K562 (cell line): ENCODE results near the gene NTM. TPM values are rescaled to one million over a fixed set of nuclear protein-coding genes. Genes with fewer than 3 reads are reported as not detected.

Experiments used
- ATAC-seq: fragments of 200-7000 bp; cut with Tn5 transposase; 3 replicates; pipeline ENCODE4 v1.9.1; 2020; ENCODE audit warnings: moderate library complexity
- BruUV-seq: library from RNA; stranded (reverse); fragments of 400-500 nt; replicated peaks from 2 replicates; lab custom pipeline; 2021; lab: Mats Ljungman, UMichigan
- CTCF ChIA-PET: fragments of 300-600 bp; formaldehyde crosslinking; extraction: SDS; loops from one replicate; lab custom pipeline; 2021; ENCODE audit warnings: low intra/inter-chr PET ratio; lab: Yijun Ruan, JAX
- POLR2A ChIA-PET: fragments of 300-600, 350-650 bp; sonication (Branson Sonifier 250); formaldehyde crosslinking; extraction: SDS; loops from one replicate; lab custom pipeline; 2021; ENCODE audit warnings: antibody characterized with exemption, inconsistent platforms; lab: Yijun Ruan, JAX
- DNase-seq, 4 experiments: peaks; one replicate each; pipeline versions ENCODE4 v3.0.0 to v3.0.0-alpha.2; 2011 to 2018; ENCODE audit warnings: low spot score in 3 of 4, mixed read lengths in 3 of 4; ENCODE audit errors: extremely low read depth in 1 of 4
- FAIRE-seq: peaks from 2 replicates; lab custom pipeline; 2011; peaks lifted over from hg19 to GRCh38; lab: Jason Lieb, UNC
- H2AFZ ChIP-seq: 2 replicates; pipeline ENCODE4 v1.6.0; 2011; ENCODE audit warnings: low read depth, low read length, control low read depth, inconsistent platforms
- H3K27ac ChIP-seq: fragments of 200-600 bp; 3 replicates; pipeline ENCODE4 v1.8.0; 2011; ENCODE audit warnings: low read depth, mild to moderate bottlenecking, control low read depth, inconsistent platforms, low read length, moderate library complexity, mixed read lengths; ENCODE audit errors: extremely low read depth
- H3K27me3 ChIP-seq, 2 experiments: fragments of 300-600 bp in 1 of 2; 2 replicates in 1 of 2; 3 replicates in 1 of 2; pipeline versions ENCODE4 v1.6.0 to v1.8.0; 2011; ENCODE audit warnings: inconsistent platforms in 2 of 2, low read length in 2 of 2, mild to moderate bottlenecking in 1 of 2, mixed read lengths in 1 of 2, moderate library complexity in 1 of 2; ENCODE audit not compliant: control insufficient read depth in 2 of 2, insufficient read depth in 2 of 2
- H3K36me3 ChIP-seq: fragments of 300-600 bp; 3 replicates; pipeline ENCODE4 v1.8.0; 2011; ENCODE audit warnings: mild to moderate bottlenecking, low read length, inconsistent platforms; ENCODE audit not compliant: control insufficient read depth, insufficient read depth
- H3K4me1 ChIP-seq, 2 experiments: fragments of 200-600 bp in 1 of 2; replicated peaks in 1 of 2; 2 replicates in 1 of 2; 3 replicates in 1 of 2; pipeline versions ENCODE4 v1.5.1 to v1.8.0; 2011; ENCODE audit warnings: inconsistent platforms in 2 of 2, low read length in 2 of 2, mild to moderate bottlenecking in 1 of 2, mixed read lengths in 1 of 2, moderate library complexity in 1 of 2; ENCODE audit not compliant: control insufficient read depth in 2 of 2, insufficient read depth in 2 of 2
- H3K4me2 ChIP-seq: 2 replicates; pipeline ENCODE4 v1.6.1; 2011; ENCODE audit warnings: low read length, control low read depth, inconsistent platforms, mixed read lengths; ENCODE audit not compliant: insufficient read depth
- H3K4me3 ChIP-seq: fragments of 200-600 bp; sonication (generic), shearing (Covaris generic); 2 replicates; pipeline ENCODE4 v1.5.1; 2016; ENCODE audit warnings: control low read depth, inconsistent platforms
- H3K79me2 ChIP-seq: fragments of 200-600 bp; 3 replicates; pipeline ENCODE4 v1.8.0; 2011; ENCODE audit warnings: low read length, inconsistent platforms; ENCODE audit not compliant: control insufficient read depth, insufficient read depth
- H3K9ac ChIP-seq, 2 experiments: 2 replicates each; pipeline versions ENCODE4 v1.6.0 to v1.6.1; 2011; ENCODE audit warnings: low read depth in 2 of 2, low read length in 2 of 2, control low read depth in 1 of 2, inconsistent platforms in 1 of 2, mild to moderate bottlenecking in 1 of 2, mixed read lengths in 1 of 2; ENCODE audit not compliant: insufficient read depth in 1 of 2
- H3K9me1 ChIP-seq: one replicate; pipeline ENCODE4 v1.6.0; 2011; ENCODE audit warnings: inconsistent platforms, mild to moderate bottlenecking, low read length, moderate library complexity; ENCODE audit not compliant: control insufficient read depth, insufficient read depth
- H3K9me3 ChIP-seq: replicated peaks from 2 replicates; pipeline ENCODE4 v1.5.1; 2011; ENCODE audit warnings: low read depth, low read length, inconsistent platforms; ENCODE audit not compliant: control insufficient read depth, insufficient read depth
- H4K20me1 ChIP-seq: replicated peaks from 2 replicates; pipeline ENCODE4 v1.6.1; 2011; ENCODE audit warnings: low read length, inconsistent platforms, mixed read lengths; ENCODE audit not compliant: control insufficient read depth, insufficient read depth
- ARID1B ChIP-seq: fragments of 450-650 bp; IDR thresholded peaks from 2 replicates; pipeline ENCODE4 v1.6.1; 2016; ENCODE audit warnings: antibody characterized with exemption, mild to moderate bottlenecking, inconsistent platforms
- ATF3 ChIP-seq, 2 experiments: fragments of 450-650 bp in 1 of 2; sonication (generic) in 1 of 2; formaldehyde crosslinking in 1 of 2; IDR thresholded peaks in 1 of 2; conservative IDR thresholded peaks in 1 of 2; 2 replicates each; pipeline versions ENCODE4 v1.6.1 to v1.8.1; 2016 to 2023; ENCODE audit warnings: mild to moderate bottlenecking in 2 of 2, moderate library complexity in 2 of 2, inconsistent platforms in 1 of 2, missing genetic modification reagents in 1 of 2
- HES1 ChIP-seq: fragments of 450-650 bp; IDR thresholded peaks from 2 replicates; pipeline ENCODE4 v1.6.1; 2016; ENCODE audit warnings: low read depth, mild to moderate bottlenecking, moderate library complexity
- KLF10 ChIP-seq: fragments of 250-450 bp; sonication (Bioruptor Pico); IDR thresholded peaks from 2 replicates; pipeline ENCODE4 v1.6.1; 2021; ENCODE audit warnings: matching md5 sums
- MCM3 ChIP-seq: fragments of 450-650 bp; IDR thresholded peaks from 2 replicates; pipeline ENCODE4 v1.6.1; 2016
- MYC ChIP-seq, 2 experiments: fragments of 250-450 bp in 1 of 2; sonication (Bioruptor Pico) in 1 of 2; IDR thresholded peaks; 2 replicates each; pipeline versions ENCODE4 v1.5.1 to v1.6.1; 2012 to 2021; ENCODE audit warnings: low read depth in 2 of 2, borderline replicate concordance in 1 of 2, improper control_type of control experiment in 1 of 2, low read length in 1 of 2, mild to moderate bottlenecking in 1 of 2, moderate library complexity in 1 of 2
- PREB ChIP-seq: sonication (generic); formaldehyde crosslinking; IDR thresholded peaks from 2 replicates; pipeline ENCODE4 v1.8.1; 2023; ENCODE audit warnings: mild to moderate bottlenecking, missing genetic modification reagents
- RAD21 ChIP-seq, 2 experiments: fragments of 250-450 bp in 1 of 2; fragments of 450-650 bp in 1 of 2; sonication (Bioruptor Pico) in 1 of 2; formaldehyde crosslinking in 1 of 2; IDR thresholded peaks in 1 of 2; conservative IDR thresholded peaks in 1 of 2; 2 replicates each; pipeline versions ENCODE4 v1.4.0 to v1.8.0; 2020 to 2022; ENCODE audit warnings: mild to moderate bottlenecking in 2 of 2, moderate library complexity in 1 of 2
- RBM14 ChIP-seq: fragments of 200-400 bp; formaldehyde crosslinking; IDR thresholded peaks from 2 replicates; pipeline ENCODE4 v1.6.1; 2018; ENCODE audit warnings: low read depth, mild to moderate bottlenecking, low read length, moderate library complexity, borderline replicate concordance; ENCODE audit not compliant: insufficient read depth
- SMARCA5 ChIP-seq: fragments of 450-650 bp; IDR thresholded peaks from 2 replicates; pipeline ENCODE4 v1.6.1; 2016
- ZNF197 ChIP-seq: fragments of 200-800 bp; sonication (Bioruptor generic); IDR thresholded peaks from 2 replicates; pipeline ENCODE4 v1.6.1; 2016; ENCODE audit warnings: low read depth, missing genetic modification characterization, missing compliant biosample characterization
- ZNF511 ChIP-seq: sonication (generic); formaldehyde crosslinking; IDR thresholded peaks from 2 replicates; pipeline ENCODE4 v1.8.0; 2022; ENCODE audit warnings: mild to moderate bottlenecking, missing genetic modification reagents
- ZNF766 ChIP-seq: fragments of 200-800 bp; sonication (Bioruptor generic); conservative IDR thresholded peaks from 2 replicates; pipeline ENCODE4 v1.6.1; 2016; ENCODE audit warnings: missing genetic modification characterization, missing compliant biosample characterization
- whole genome bisulfite sequencing: fragments of 100-300 bp; shearing (Covaris generic); methylation state at CpG from one replicate; pipeline ENCODE4 v1.1.6; 2016; ENCODE audit warnings: low coverage, mixed read lengths; ENCODE audit not compliant: insufficient coverage; ENCODE audit errors: missing lambda C conversion rate; 5-methylcytosine and 5-hydroxymethylcytosine counted together
- in situ Hi-C: fragments of 300-500 bp; cut with MboI; formaldehyde crosslinking; loops from 4 replicates; pipeline ENCODE4 v1.15.0; 2018; ENCODE audit warnings: inconsistent platforms, mixed read lengths
- intact Hi-C: fragments of 100-400 bp; cut with micrococcal nuclease; formaldehyde crosslinking; loops from 2 replicates; pipeline ENCODE4 v1.14.2; 2022
- polyA plus RNA-seq, 8 experiments: library from polyadenylated mRNA; depleted of rRNA in 4 of 8; stranded (reverse) in 5 of 8; unstranded in 3 of 8; fragments of >200 nt; fragmentation: Nextera tagmentation in 2 of 8; fragmentation: Illumina TruSeq in 1 of 8; extraction: Ambion mirVana in 2 of 8; extraction: Trizol in 1 of 8; gene quantifications; 2 replicates each; pipeline versions ENCODE4 v1.2.1 to v1.2.3, GENCODE V29; 2011 to 2014; ENCODE audit warnings: inconsistent platforms in 1 of 8, missing spikeins in 1 of 8
- total RNA-seq, 7 experiments: library from RNA; depleted of rRNA in 6 of 7; stranded (reverse); fragments of >200 nt in 6 of 7; fragmentation: Illumina TruSeq in 2 of 7; extraction: Trizol in 2 of 7; gene quantifications; 2 replicates each; pipeline versions ENCODE4 v1.2.1 to v1.2.3, GENCODE V29; 2011 to 2021; ENCODE audit warnings: low replicate concordance in 1 of 7

Gene NTM
- total and polyA plus RNA-seq, 9 of the 15 experiments (the other 6 are each of a cell fraction or from before 2014, with no cell fraction given) = not detected

- no peak overlapping the region for H3K4me3 ChIP-seq
- no peak for FAIRE-seq
- ChIA-PET CTCF (interaction anchor here (0.7 kb wide), 1 partner anchor 444 kb away, joined by 4 read pairs; no protein-coding TSS in a partner anchor), POLR2A (interaction anchor here (0.6 kb wide), 1 partner anchor 13 kb away, joined by 3 read pairs; no protein-coding TSS in a partner anchor)
- no peak overlapping the region for H3K27ac ChIP-seq
- H3K9me1 ChIP-seq = no peaks in the 10 kb centered on the region
- no peak for TF ChIP-seq ATF3 (IDR thresholded peaks at IDR 0.05)
- TF ChIP-seq ATF3 (CRISPR knock-in tag; conservative IDR thresholded peaks at IDR 0.05) = no peak
- no peak for TF ChIP-seq HES1
- no peak for TF ChIP-seq ZNF511 (CRISPR knock-in tag)
- no peak for TF ChIP-seq RAD21 (CRISPR knock-in tag; conservative IDR thresholded peaks at IDR 0.05 in 1 of 2, IDR thresholded peaks at IDR 0.05 in 1 of 2)
- TF ChIP-seq ZNF197 (CRISPR knock-in tag) = no peak
- no peak for TF ChIP-seq KLF10 (CRISPR knock-in tag)
- TF ChIP-seq SMARCA5 = no peak
- TF ChIP-seq PREB (CRISPR knock-in tag) = no peak
- no peak for TF ChIP-seq ZNF766
- no peak for TF ChIP-seq MYC (IDR thresholded peaks at IDR 0.05; ENCODE audit: low read depth, low read length)
- TF ChIP-seq MYC (CRISPR knock-in tag; IDR thresholded peaks at IDR 0.05; ENCODE audit: borderline replicate concordance, low read depth) = no peak
- no peak for TF ChIP-seq MCM3
- TF ChIP-seq RBM14 = no peak
- no peak for TF ChIP-seq ARID1B
- H3K79me2 ChIP-seq = no peaks in the 10 kb centered on the region
- H3K9me3 ChIP-seq = no peaks in the 10 kb centered on the region
- H2AFZ ChIP-seq = no peak overlapping the region
- peaks cover 0 to 8% of the 10 kb centered on the region in 2 experiments; a peak in 2 of 5 replicates for H3K27me3 ChIP-seq
- no peak overlapping the region for H3K9ac ChIP-seq
- H3K4me2 ChIP-seq = no peak overlapping the region
- H3K36me3 ChIP-seq = no peaks in the 10 kb centered on the region
- intact Hi-C loops = loop anchor here (1.0 to 5.0 kb wide), 3 partner anchors 103 to 446 kb away; no protein-coding TSS in a partner anchor
- in situ Hi-C loops = loop anchor here (5.0 kb wide), 1 partner anchor 448 kb away; no protein-coding TSS in a partner anchor
- no peaks in the 10 kb centered on the region for H4K20me1 ChIP-seq
- H3K4me1 ChIP-seq = no peaks in the 10 kb centered on the region
- WGBS = 0% methylated on average over 8 of the region's 8 CpGs
- ATAC-seq = no peak
- DNase-seq = no peak
- no TSS peak for BruUV-seq
Measured at GRCh38 chr11:131510662-131511061, 140.2 kb downstream of the NTM start.
